DMS79 treated with DMSO at 0.1 percent for 48 hours (cell line): ENCODE results near the gene EFCAB11.

Source experiments
- DNase-seq: peaks from one replicate; lab custom pipeline; 2025; lab: John Stamatoyannopoulos, UW

EFCAB11 gene

DNA sequence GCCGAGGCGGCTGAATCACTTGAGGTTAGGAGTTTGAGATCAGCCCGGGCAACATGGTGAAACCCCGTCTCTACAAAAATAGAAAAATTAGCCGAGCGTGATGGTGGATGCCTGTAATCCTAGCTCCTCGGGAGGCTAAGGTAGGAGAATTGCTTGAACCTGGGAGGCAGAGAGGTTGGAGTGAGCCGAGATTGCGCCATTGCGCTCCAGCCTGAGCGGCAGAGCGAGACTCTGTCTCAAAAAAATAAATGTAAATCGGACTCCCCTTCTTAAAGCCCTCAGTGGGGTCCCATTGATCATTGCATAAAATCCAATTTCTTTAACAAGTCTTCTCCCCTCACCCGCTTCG, 2.1 kb upstream of the EFCAB11 start:
- no peak for DNase-seq

DNA sequence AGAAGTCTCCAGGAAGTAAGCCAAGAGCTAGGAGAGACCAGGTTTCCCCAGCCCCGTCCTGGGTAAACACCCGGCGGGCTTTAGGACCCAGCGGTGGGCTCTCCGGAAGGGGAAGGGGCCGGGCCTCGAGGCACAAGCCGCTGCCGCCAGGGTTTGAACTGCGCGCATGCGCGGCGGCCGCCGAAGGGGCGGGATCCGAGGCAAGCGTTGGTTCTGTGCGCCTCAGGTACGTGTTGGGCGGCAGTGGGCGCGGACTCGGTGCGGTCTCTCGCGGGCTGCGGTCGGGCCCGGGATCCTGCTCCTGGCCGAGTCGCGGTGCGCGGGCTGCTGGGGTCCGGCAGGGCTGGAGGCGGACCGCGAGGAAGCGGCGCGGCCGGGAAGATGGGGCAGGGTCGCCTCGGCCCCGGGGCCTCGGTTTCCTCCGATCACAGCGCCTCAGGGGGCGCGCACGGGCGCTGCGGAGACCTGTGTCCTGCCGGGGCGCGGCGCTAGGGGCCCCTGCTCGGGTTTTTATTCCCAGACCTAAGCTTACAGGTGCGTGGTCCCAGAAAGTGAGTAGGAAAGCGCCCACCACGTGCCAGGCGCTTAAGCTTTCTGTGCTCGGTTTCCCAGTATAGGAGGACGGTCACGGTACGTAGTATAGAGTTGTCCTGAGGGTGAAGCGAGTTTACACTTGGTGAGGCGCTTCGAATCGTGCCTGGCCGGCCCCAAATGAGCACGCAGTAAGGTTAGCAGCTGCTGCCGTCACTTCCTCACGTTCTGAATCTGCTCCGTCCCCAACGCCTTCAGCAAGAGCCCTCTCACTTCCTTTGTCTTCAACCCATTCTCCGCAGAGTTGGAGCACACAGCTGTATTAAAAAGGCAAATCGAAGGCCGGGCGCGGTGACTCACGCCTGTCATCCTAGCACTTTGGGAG, 1.5 kb upstream of the EFCAB11 start, which contains the start of gene TDP1:
TDP1 (plus strand) TSS at position 183 of the 916 bp plus-strand sequence. CDS start 7,188 bp downstream, outside the sequence.
- peak; percentile 97 for DNase-seq

DNA sequence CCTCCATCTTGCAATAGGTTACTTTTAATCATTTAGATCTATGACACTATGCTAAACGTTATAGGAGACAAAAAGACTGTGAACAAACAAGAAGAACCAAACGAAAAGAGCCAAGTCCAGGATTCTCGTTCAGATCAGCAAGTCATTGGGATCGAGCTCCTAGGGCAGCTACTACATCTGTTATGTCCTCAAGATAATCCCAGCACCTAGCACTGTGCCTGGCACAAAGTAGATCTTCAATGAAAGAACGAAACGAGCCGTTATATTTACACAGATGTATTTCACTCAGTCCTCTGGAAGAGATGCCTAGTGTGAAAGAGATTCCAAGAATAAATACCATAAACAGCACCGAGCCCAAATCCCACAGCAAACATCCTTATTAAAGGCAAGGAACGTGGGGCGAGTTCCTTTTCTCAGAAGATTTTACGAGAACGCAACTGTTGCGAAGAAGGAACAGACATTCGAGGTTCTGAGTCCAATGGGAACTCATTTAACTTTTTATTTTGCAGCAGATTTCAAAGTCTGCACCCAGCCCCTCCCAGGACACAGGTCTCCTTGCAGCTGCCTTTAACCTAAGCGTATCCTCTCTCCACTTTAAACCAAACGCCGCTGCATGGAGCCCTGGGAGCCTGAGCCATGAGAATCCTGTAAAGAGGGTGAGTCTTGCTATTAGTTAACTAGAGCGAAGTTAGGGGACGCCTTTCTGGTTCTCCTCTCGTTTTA, 653 bp upstream of the EFCAB11 start:
- no peak for DNase-seq

DNA sequence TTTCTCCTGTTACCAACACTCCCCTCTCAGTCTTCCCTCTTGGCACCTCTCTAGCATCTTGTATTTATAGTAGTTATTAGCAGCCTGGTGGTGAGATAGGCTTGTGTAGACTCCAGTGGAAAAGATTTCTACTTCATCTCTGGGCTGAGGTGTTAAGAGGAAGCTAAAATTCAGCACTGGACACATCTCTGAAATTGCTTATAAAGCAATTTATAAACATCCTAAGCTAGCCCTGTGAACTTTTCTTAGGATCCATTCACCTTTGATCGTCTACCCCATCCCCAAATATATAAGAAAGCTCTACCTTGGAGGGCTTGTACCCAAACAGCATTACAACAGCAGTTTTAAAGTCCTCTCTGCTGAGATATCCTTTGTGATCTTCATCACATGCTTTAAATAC, 928 bp downstream of the EFCAB11 start:
- no peak for DNase-seq

DNA sequence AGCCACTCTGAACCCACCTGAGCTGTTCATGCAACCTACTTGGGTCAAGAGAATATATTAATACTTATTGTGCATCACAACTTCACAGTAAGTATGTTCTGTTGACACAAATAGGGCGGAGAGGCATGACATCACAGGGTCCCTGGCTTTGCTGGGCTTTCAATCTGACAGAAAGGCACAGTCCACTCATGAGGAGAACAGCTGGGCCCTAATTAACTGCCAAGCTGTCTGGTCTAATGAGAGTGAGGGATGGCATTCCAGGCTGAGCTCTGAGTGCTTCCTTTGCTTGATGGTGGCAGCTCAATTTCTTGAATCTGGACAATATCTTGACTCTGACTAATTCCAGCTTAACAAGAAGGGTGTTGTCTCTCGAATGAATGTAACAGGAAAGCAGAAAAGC, 2.0 kb downstream of the EFCAB11 start:
- no peak for DNase-seq

DNA sequence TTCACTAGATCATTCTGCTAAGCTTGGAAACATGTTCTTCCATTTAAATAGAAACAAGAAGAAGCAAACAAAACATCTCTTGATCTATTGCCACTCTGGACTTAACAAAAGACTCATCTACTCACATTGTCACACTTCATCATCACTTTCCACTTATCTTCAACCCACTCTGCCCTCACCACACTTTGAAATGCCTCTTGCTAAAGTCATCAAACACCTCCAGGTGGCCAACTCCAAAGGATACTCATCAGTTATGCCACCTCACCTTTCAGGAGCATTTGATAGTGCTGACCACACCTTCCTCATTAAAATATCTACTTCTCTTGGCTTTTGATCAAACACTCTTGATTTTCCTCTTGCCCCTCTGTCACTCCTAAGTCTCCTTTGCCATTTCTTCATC, 7.2 kb downstream of the EFCAB11 start:
- no peak for DNase-seq

DNA sequence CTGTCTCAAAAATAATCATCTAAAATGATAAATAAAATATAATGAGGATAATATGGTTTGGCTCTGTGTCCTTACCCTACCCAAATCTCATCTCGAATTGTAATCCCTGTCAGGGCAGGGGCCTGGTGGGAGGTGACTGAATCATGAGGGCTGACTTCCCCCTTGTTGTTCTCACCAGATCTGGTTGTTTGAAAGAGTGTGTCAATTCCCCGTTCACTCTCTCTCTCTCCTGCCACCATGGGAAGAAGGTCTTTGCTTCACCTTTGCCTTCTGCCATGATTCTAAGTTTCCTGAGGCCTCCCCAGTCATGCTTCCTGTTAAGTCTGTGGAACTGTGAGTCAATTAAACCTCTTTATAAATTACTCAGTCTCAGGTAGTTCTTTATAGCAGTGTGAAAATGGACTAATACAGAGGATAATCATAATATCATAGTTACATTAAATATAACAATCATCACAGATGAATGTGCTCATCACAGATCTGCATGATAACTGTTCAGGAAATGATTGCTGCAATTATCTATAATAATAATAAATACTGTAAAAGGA, 12.6 kb downstream of the EFCAB11 start:
- DNase-seq, result no peak

DNA sequence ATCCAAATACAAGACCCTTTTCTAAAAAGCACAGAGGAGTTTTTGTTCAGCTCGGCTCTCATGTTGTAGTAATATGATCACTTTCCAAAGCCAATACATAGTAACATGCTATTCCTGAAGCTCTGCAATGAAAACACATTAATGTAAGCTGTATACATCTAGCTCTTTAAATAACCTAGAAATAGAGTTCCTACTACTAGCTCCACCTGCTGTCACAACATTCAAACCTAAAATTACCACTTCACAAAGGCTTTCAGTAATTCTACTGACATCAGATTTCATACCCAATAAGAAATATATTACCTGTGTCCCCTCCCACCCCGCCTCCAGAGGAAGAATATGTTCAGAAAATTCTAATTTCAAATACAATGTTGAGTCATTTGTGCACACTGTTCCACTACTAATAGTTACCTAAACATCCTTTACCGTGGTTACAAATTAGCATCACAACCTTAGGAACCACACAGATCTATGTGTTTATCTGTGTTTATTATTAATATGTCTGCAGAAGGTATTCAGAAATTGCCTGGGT, 17.8 kb downstream of the EFCAB11 start:
- DNase-seq, result no peak

DNA sequence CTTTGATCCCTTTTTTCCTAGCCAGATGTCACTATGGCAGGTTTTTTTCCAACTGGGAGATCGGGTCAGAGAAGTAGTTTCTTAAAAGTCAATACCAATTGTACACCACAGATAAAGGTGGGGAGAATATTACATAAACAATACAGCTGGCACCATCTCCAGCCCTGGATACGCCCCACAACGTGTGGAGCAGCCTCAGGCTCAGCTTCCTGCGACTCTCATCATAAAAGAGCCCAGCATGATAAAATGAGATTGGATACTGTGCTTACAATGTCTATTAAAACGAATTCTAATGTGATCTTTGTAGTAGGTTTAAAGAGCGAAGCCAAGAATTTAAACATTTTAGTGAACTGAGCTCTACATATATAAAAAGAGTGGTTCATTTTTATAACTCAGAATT, 21.5 kb downstream of the EFCAB11 start:
- no peak for DNase-seq

DNA sequence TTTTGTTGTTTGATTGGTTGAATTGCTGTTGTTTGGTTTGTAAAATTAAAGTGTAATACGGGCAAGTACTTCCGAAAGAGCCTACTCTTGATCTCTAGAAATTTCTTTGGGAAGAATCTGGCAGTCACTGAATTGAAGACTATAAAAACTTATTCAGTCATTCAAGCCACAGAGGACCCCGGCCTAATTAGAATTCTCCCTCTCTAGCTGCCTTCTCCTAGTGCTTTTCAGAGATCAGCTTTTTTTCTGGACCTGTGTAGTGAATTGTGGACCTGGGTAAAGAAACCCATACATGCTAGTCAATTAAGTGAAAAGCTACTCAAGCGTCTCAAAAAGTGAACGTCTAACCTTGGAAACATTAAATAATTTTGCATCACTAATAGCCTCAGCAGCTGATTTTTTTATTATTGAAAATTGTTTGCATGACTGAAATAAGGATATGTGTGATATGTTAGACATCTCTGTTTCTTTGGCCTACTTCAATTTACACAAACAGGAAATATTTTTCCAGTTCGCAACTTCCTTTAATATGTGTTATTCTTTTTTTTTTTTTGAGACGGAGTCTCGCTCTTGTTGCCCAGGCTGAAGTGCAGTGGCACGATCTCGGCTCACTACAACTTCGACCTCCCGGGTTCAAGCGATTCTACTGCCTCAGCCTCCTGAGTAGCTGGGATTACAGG, 27.2 kb downstream of the EFCAB11 start:
- DNase-seq, result no peak

DNA sequence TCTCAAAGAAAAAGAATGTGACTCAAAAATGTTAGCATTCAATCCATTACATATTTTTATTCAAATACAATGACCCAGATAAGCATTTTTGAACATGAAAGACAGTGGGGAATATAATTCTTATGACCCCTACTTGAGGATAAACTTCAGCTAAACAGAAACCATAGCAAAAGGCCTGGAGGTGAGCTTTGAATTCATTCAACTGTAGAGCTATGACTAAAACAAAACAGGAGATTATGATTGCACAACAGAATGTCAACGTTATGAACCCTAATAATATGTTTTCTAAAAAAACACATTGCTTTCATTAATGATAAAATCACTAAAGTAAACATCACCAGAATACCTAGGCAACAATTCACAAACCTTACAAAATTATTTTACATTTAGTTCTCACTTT, 27.8 kb downstream of the EFCAB11 start:
- no peak for DNase-seq

DNA sequence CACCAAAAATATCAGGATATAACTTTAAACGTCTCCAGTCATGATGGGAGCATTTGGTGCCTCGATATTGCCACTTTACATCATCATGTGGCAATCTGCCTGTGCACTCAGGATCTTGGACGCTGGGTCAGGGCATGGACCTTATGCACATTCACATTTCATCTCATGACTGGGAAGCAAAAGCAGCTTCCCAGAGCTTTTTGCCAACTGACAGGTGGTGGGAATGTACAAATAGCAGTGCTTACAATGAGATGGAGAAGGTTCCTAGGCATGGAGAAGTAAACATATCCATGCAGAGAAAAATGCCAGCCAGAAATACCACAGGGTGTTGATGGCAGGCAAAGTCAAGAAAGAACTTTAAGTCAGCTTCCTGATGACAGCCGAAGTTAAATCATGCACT, 30.3 kb downstream of the EFCAB11 start:
- DNase-seq, result no peak

DNA sequence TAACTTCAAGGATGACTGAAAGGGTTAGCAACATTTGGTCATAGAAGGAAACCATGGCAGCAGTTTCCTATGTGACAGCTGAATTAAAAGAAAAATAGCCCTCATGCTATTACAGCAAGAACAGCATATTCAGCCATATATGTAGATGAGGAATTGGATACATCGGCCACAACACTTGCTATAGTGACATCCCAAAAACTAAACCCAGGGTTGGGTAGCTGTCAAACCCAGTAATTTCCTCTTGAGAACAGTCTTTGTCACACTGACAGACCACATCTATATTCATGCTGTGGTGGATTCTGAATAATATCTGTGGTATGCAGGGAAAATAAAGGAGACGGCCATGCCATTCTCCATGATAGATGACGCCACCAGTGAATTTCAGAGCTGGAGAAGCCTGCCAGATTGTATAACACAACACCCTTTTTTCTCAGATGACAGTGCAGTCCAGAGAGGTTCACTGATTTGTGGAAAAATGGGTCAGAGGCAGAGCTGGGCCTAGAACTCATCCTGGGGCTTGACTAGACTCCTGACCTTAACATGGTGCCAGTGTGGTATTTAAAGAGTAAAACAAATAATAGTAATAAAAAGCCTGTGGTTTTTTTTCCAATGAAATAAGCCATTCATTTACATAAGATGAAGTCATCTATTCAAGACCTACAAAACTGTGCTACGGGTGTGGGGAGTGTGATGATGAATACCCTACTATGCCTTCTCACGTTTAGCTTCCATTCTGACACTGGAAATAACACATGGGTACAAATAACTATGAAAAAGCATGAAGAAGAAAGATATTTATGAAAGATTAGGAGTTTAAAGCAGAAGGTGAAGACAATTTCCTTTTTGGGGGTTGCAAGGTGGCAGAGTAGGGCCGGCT, 32.3 kb downstream of the EFCAB11 start:
- DNase-seq, result no peak

DNA sequence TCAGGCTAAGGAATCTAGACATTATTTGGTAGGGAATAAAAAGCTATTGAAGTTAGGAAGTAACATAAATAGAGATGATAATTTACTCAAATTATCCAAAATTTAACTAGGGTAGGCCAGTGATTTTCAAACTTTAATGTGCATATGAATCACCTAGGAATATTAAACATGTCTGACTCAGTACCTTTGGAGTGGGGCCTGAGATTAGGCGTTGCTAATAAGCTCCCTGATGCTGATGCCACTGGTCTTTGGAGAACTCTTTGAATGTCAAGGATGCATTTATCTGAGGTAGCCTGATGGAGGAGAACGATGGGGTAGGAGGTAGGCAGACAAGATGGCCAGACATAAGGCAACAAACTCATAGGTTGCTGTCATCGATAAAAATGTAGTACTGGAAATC, 33.2 kb downstream of the EFCAB11 start:
- DNase-seq, result no peak

DNA sequence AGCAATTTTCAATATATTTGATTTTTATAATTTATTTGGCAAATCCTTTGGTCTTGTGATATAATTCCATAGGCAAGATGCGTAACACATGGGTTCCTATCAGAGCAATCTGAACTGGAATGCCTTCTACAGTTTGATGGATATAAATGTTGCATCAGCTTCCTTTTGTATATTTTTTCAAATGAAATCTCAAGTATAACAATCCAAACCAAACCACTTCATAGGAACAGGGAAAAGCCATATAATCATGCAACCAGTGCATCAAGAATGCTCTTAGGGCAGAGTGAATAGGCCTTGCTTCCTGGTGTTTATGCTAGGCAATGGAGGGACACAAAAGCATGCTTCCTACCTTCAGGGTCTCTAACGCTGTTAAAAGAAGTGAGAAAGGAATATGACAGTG, 34.5 kb downstream of the EFCAB11 start:
- DNase-seq, result no peak

DNA sequence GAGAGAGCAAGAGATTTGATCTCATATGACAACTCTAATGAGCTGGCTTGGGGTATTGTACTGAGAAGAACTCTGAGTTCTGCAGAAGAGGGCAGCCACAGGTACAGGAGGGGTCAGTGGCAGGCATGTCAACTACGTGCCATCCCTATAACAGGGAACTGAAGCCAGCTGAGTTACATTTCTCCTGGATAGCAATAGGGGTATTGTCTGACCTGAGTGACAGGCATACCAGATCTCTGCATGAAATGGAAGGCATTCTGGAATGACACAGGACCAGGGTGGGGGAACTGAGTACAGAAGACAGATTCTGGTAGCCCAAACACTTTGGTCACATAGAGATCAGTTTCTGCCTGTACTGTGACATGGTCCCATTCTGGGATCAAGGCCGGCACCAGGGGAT, 35.8 kb downstream of the EFCAB11 start:
- DNase-seq, result no peak

DNA sequence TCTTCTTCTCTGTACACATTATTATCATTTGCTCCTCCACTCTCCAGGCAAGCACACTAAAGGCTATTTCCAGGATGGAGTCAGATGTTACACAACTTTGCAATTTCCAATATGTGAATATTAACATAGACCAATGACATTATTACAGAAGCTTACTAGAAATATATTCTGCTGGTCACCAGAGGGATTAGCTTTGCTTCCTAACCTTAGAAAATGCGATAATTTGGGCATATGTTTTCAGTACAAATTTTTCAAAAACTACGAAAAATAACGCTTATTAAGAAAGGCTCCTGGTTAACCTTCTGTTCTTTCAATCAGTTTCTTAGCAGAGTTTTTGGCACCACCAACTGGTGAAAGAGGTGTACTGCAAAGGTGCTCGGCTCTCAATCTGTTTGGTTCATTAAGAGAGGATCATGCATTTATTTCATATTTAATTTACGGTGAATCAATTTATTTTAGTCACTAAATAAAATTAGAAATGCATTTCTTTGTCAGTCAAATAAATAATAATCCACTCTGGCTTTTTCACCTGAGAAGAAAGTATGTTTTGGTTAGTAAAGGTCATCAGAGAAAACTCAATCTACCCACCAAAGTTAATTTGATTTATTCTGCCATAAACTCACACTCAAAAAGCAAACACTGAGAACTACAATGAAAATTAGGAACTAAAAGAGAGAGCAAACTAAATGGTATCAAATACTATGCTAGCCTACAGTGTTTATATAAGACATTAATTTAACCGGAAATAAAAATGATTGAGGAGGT, 39.2 kb downstream of the EFCAB11 start:
- DNase-seq, result peak; percentile 91

DNA sequence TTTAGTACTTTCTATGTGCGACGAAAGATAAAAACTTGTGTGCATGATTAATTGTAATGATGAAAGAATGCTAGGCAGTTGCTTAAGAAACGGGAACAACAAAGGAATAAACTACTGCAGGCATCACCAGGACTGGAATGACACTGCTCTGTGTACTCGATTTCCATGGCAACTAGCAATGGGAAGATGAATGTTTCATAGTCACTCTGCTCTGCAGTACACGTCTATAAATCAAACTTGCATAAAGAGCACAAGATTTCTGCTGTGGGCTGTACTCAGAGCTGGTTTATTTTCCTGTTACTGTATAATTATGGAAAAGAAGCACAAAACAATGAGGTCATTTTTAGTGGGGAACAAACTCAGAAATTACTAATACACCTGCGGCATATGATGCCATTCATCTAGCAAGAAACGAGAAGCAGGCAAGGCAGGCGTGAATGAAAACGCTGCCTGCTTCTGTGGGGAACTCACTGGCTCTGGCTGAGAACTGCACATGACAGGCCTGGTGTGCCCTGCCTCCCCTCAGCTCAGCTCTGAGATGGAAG, 41.8 kb downstream of the EFCAB11 start:
- DNase-seq, result no peak

DNA sequence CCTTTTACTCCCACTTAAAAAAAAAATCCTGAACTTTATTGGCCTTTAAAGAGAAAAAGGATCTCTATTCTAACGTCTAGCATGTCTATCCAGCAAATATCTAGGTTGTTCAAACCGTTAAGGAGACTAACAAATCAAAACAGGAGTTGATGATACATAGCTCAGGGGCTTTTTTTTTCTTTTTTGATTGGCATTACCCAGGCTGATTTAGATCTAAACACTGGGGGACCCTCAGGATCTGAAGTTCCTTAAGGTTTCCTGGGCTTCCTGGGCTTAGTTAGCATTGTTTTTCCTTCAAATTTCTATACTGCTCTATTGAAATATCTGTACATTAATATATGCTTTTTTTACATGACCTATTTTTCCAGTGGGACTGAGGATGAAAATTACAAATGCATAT, 42.3 kb downstream of the EFCAB11 start:
- no peak for DNase-seq
